GM10847 (cell line): Measurements from ENCODE around the gene RRAGC.

ENCODE experiments used
- POLR2A ChIP-seq: IDR thresholded peaks from 2 replicates; pipeline ENCODE4 v1.6.1; 2011; ENCODE audit not compliant: insufficient read length; ENCODE audit errors: extremely low read depth

The RRAGC gene

GRCh38 chr1:38804062-38804886 is 55.3 kb downstream of the RRAGC start:
- no peak for TF ChIP-seq POLR2A

- no peak for TF ChIP-seq POLR2A
Measured at GRCh38 chr1:38803647-38804046, 55.9 kb downstream of the RRAGC start.

- no peak for TF ChIP-seq POLR2A
Measured at GRCh38 chr1:38800720-38801671, 58.6 kb downstream of the RRAGC start.

GRCh38 chr1:38793299-38793698 is 66.3 kb downstream of the RRAGC start:
- no peak for TF ChIP-seq POLR2A

GRCh38 chr1:38791892-38792291 is 67.7 kb downstream of the RRAGC start:
- TF ChIP-seq POLR2A, result no peak

- TF ChIP-seq POLR2A, result no peak
Measured at GRCh38 chr1:38791164-38791515, 68.4 kb downstream of the RRAGC start.

GRCh38 chr1:38790422-38791163 is 69.0 kb downstream of the RRAGC start:
- no peak for TF ChIP-seq POLR2A

GRCh38 chr1:38789498-38790169 is 69.9 kb downstream of the RRAGC start:
- no peak for TF ChIP-seq POLR2A

GRCh38 chr1:38788341-38789336 is 70.9 kb downstream of the RRAGC start:
- TF ChIP-seq POLR2A, result no peak
